HG03558 (cell line): ENCODE data around the gene GDPD5.

ENCODE experiments used
- ATAC-seq: cut with Tn5 transposase; IDR thresholded peaks from one replicate; pipeline ENCODE4 v1.9.1; 2021; ENCODE audit warnings: moderate number of reproducible peaks; ENCODE audit not compliant: unreplicated experiment; ENCODE audit errors: extremely low read depth

Gene GDPD5

GRCh38 chr11:75537740-75538139, 12.0 kb upstream of the GDPD5 start:
- no peak for ATAC-seq

GRCh38 chr11:75536786-75537641, 11.3 kb upstream of the GDPD5 start:
- no peak for ATAC-seq

- no peak for ATAC-seq
Measured at GRCh38 chr11:75535071-75535470, 9.3 kb upstream of the GDPD5 start.

GRCh38 chr11:75534259-75535069, 8.7 kb upstream of the GDPD5 start:
- ATAC-seq = no peak

- no peak for ATAC-seq
Measured at GRCh38 chr11:75533896-75534258, 8.1 kb upstream of the GDPD5 start.

- ATAC-seq = no peak
Measured at GRCh38 chr11:75532200-75533048, 6.7 kb upstream of the GDPD5 start.

- no peak for ATAC-seq
Measured at GRCh38 chr11:75531325-75531724, 5.6 kb upstream of the GDPD5 start.

GRCh38 chr11:75530577-75530976, 4.8 kb upstream of the GDPD5 start:
- no peak for ATAC-seq

GRCh38 chr11:75527938-75528735, 2.4 kb upstream of the GDPD5 start:
- ATAC-seq = no peak

GRCh38 chr11:75527130-75527529, 1.4 kb upstream of the GDPD5 start:
- ATAC-seq = no peak

- no peak for ATAC-seq
Measured at GRCh38 chr11:75526192-75526541, 426 bp upstream of the GDPD5 start.

GRCh38 chr11:75524665-75525432, 892 bp downstream of the GDPD5 start:
- ATAC-seq = no peak

GRCh38 chr11:75523811-75524664, 1.7 kb downstream of the GDPD5 start:
- no peak for ATAC-seq

GRCh38 chr11:75523189-75523588, 2.6 kb downstream of the GDPD5 start:
- no peak for ATAC-seq

- no peak for ATAC-seq
Measured at GRCh38 chr11:75522286-75523044, 3.3 kb downstream of the GDPD5 start.

- no peak for ATAC-seq
Measured at GRCh38 chr11:75520688-75521087, 5.1 kb downstream of the GDPD5 start.

GRCh38 chr11:75518771-75519653, 6.7 kb downstream of the GDPD5 start:
- no peak for ATAC-seq
